Measurements from ENCODE around the gene TMEM91.

DNA sequence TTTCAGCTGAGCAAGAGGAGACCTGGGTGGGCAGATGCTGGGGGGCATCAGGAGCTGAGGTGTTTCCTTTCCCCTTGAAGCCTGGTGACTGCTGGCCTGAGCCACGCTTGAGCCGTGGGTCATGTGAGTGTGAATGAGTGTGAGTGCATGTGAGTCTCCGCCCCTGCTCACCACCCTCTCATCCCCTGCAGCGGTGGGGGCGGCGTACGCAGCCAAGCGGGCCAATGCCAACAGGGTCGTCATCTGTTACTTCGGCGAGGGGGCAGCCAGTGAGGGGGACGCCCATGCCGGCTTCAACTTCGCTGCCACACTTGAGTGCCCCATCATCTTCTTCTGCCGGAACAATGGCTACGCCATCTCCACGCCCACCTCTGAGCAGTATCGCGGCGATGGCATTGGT, 45.6 kb downstream of the TMEM91 start:
- TF ChIP-seq U2AF1 (optimal IDR thresholded peaks at IDR 0.05; ENCODE audit: low read depth, low read length) (no peak), SNRNP70 (optimal IDR thresholded peaks at IDR 0.05; ENCODE audit: low read depth, low read length) (no peak), EZH2 (IDR thresholded peaks at IDR 0.05; ENCODE audit: borderline replicate concordance, low read depth, low read length) (no peak), RERE (CRISPR knock-in tag; IDR thresholded peaks at IDR 0.05; ENCODE audit: borderline replicate concordance) (no peak), AFF4 (CRISPR knock-in tag; IDR thresholded peaks at IDR 0.05) (no peak), USF2 (CRISPR knock-in tag; IDR thresholded peaks at IDR 0.05) (no peak), NRF1 (conservative IDR thresholded peaks at IDR 0.05 in 1 of 2, IDR thresholded peaks at IDR 0.05 in 1 of 2) (no peak), NFYB (IDR thresholded peaks at IDR 0.05; ENCODE audit: extremely low read depth, insufficient read length) (no peak), SLC30A9 (CRISPR knock-in tag; IDR thresholded peaks at IDR 0.05) (no peak), ZNF24 (IDR thresholded peaks at IDR 0.05) (no peak), HMG20A (CRISPR knock-in tag; conservative IDR thresholded peaks at IDR 0.05) (no peak)
- TF ChIP-seq, protein P1, sequence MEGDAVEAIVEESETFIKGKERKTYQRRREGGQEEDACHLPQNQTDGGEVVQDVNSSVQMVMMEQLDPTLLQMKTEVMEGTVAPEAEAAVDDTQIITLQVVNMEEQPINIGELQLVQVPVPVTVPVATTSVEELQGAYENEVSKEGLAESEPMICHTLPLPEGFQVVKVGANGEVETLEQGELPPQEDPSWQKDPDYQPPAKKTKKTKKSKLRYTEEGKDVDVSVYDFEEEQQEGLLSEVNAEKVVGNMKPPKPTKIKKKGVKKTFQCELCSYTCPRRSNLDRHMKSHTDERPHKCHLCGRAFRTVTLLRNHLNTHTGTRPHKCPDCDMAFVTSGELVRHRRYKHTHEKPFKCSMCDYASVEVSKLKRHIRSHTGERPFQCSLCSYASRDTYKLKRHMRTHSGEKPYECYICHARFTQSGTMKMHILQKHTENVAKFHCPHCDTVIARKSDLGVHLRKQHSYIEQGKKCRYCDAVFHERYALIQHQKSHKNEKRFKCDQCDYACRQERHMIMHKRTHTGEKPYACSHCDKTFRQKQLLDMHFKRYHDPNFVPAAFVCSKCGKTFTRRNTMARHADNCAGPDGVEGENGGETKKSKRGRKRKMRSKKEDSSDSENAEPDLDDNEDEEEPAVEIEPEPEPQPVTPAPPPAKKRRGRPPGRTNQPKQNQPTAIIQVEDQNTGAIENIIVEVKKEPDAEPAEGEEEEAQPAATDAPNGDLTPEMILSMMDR (IDR thresholded peaks at IDR 0.05 in 2 of 3, conservative IDR thresholded peaks at IDR 0.05 in 1 of 3; ENCODE audit: insufficient read depth in 2 of 3, low read depth in 1 of 3, low read length in 3 of 3), result no peak

Measured in K562 (cell line).